ENCODE measurements around the gene CEP112. TPM values are rescaled to one million over a fixed set of nuclear protein-coding genes. Genes with fewer than 3 reads are reported as not detected.
A peak's percentile ranks its signal among the peaks of the same experiment; 100 is the strongest.

CEP112 gene
- total and polyA plus RNA-seq, 2 of the 4 experiments (the other 2 are of a cell fraction): 2.5 to 5.6 TPM

DNA sequence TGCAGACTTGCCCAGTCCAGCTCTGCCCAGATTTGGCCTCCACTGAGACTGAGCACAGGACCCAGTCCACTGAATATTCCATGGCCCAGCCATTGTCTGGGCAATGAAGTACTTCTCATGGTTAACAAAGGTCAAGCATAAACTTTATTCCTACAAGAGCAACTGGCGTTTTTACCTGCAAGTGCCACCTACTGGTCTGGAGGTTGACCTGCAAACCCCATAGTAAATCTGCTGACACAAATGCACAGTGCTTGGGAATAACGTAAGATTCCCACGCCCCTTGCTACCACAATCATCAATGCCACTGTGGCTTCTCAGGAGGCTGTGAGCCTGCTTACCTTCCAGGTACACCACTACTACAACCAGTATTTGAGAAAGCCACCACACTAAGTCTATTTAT lies 170.2 kb downstream of the CEP112 start:
- WGBS, 2 experiments (ENCODE audit: extremely low coverage in 2 of 2, insufficient read length in 1 of 2): 71% methylated on average over 3 of the region's 3 CpGs; no CpG with 5 or more reads in 1 of the 2 experiments
- H4K20me1 ChIP-seq (ENCODE audit: insufficient read depth, low read length): no peaks in the 10 kb centered on the region
- ChIA-PET CTCF (no interaction called here), POLR2A (ENCODE audit: unreplicated experiment) (no interaction called here)
- H2BK20ac ChIP-seq (ENCODE audit: low read depth, low read length): no peak overlapping the region
- no peak overlapping the region for H4K8ac ChIP-seq (ENCODE audit: low read depth in 2 of 2, low read length in 2 of 2)
- H2AFZ ChIP-seq (replicated peaks; ENCODE audit: low read length, poor library complexity): peak overlapping the region; percentile 3
- H3K79me1 ChIP-seq (ENCODE audit: low read depth in 1 of 2, low read length in 2 of 2): no peaks in the 10 kb centered on the region
- no peak overlapping the region for H2BK5ac ChIP-seq (ENCODE audit: low read depth, low read length, poor library complexity, severe bottlenecking)
- DNase-seq: no peak
- in situ Hi-C loops (cut with MboI; ENCODE audit: low sequenced_read_pairs) (no loop called here), intact Hi-C loops (cut with micrococcal nuclease) (no loop called here), dilution Hi-C loops (cut with HindIII; ENCODE audit: low sequenced_read_pairs, unreplicated experiment) (no loop called here)
- no peak for TF ChIP-seq USF2 (IDR thresholded peaks at IDR 0.05; ENCODE audit: low read depth, low read length)
- TF ChIP-seq, protein P1, sequence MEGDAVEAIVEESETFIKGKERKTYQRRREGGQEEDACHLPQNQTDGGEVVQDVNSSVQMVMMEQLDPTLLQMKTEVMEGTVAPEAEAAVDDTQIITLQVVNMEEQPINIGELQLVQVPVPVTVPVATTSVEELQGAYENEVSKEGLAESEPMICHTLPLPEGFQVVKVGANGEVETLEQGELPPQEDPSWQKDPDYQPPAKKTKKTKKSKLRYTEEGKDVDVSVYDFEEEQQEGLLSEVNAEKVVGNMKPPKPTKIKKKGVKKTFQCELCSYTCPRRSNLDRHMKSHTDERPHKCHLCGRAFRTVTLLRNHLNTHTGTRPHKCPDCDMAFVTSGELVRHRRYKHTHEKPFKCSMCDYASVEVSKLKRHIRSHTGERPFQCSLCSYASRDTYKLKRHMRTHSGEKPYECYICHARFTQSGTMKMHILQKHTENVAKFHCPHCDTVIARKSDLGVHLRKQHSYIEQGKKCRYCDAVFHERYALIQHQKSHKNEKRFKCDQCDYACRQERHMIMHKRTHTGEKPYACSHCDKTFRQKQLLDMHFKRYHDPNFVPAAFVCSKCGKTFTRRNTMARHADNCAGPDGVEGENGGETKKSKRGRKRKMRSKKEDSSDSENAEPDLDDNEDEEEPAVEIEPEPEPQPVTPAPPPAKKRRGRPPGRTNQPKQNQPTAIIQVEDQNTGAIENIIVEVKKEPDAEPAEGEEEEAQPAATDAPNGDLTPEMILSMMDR (conservative IDR thresholded peaks at IDR 0.05; ENCODE audit: low read depth, low read length): no peak
- no peak for TF ChIP-seq RFX5 (IDR thresholded peaks at IDR 0.05; ENCODE audit: low read depth, low read length)
- no peak for TF ChIP-seq NFE2L2 (IDR thresholded peaks at IDR 0.05; ENCODE audit: low read depth, low read length)
- no peak for TF ChIP-seq BHLHE40 (IDR thresholded peaks at IDR 0.05; ENCODE audit: low read depth, low read length)
- TF ChIP-seq RAD21 (IDR thresholded peaks at IDR 0.05; ENCODE audit: low read length): no peak
- TF ChIP-seq MXI1 (IDR thresholded peaks at IDR 0.05; ENCODE audit: borderline replicate concordance, low read depth, low read length): no peak
- no peak for TF ChIP-seq MAFK (IDR thresholded peaks at IDR 0.05; ENCODE audit: low read depth, low read length)
- no peak for TF ChIP-seq MAZ (IDR thresholded peaks at IDR 0.05; ENCODE audit: borderline replicate concordance, low read depth, low read length)
- TF ChIP-seq CHD1 (IDR thresholded peaks at IDR 0.05; ENCODE audit: low read depth, low read length): no peak
- no peak for TF ChIP-seq SMC3 (IDR thresholded peaks at IDR 0.05; ENCODE audit: low read depth, low read length)
- no peak for TF ChIP-seq RCOR1 (IDR thresholded peaks at IDR 0.05; ENCODE audit: insufficient replicate concordance, low read length)
- TF ChIP-seq POLR2A (IDR thresholded peaks at IDR 0.05; ENCODE audit: low read depth, low read length): no peak
- no peak for TF ChIP-seq FOS (IDR thresholded peaks at IDR 0.05; ENCODE audit: low read depth, low read length)
- TF ChIP-seq, protein P2, sequence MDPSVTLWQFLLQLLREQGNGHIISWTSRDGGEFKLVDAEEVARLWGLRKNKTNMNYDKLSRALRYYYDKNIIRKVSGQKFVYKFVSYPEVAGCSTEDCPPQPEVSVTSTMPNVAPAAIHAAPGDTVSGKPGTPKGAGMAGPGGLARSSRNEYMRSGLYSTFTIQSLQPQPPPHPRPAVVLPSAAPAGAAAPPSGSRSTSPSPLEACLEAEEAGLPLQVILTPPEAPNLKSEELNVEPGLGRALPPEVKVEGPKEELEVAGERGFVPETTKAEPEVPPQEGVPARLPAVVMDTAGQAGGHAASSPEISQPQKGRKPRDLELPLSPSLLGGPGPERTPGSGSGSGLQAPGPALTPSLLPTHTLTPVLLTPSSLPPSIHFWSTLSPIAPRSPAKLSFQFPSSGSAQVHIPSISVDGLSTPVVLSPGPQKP (IDR thresholded peaks at IDR 0.05; ENCODE audit: borderline replicate concordance, low read depth, low read length): no peak
- TF ChIP-seq CEBPB (IDR thresholded peaks at IDR 0.05; ENCODE audit: low read depth, low read length): no peak
- no peak overlapping the region for H2AK9ac ChIP-seq (replicated peaks; ENCODE audit: low read depth, low read length, poor library complexity)
- no peaks in the 10 kb centered on the region for H3K36me3 ChIP-seq (ENCODE audit: control insufficient read depth, insufficient read depth, low read length)
- H3K18ac ChIP-seq (ENCODE audit: low read depth, low read length): no peak overlapping the region
- no peak overlapping the region for H4K91ac ChIP-seq (ENCODE audit: insufficient read depth, low read depth, low read length)
- no TSS peak for BruUV-seq (replicated peaks)
- no peaks in the 10 kb centered on the region for H3K9me3 ChIP-seq (ENCODE audit: control insufficient read depth, insufficient read depth, low read length)
- no peak overlapping the region for H2BK15ac ChIP-seq (ENCODE audit: low read depth, low read length)
- H3K4me1 ChIP-seq (ENCODE audit: control insufficient read depth, insufficient read depth, low read length): no peaks in the 10 kb centered on the region
- H3K9me1 ChIP-seq (ENCODE audit: insufficient read depth, low read length): no peaks in the 10 kb centered on the region
- H3K27ac ChIP-seq (ENCODE audit: insufficient read depth, low read length): no peak overlapping the region
- no peak overlapping the region for H3K4ac ChIP-seq (ENCODE audit: low read depth, low read length)
- H3K27me3 ChIP-seq (ENCODE audit: control insufficient read depth, insufficient read depth, low read length): no peaks in the 10 kb centered on the region
- no peak overlapping the region for H3K23ac ChIP-seq (ENCODE audit: low read depth, low read length)
- ATAC-seq (ENCODE audit: low read depth): no peak
- H2AK5ac ChIP-seq (ENCODE audit: low read depth, low read length): no peak overlapping the region
- H3K9ac ChIP-seq (ENCODE audit: low read depth, low read length): no peak overlapping the region
- no peak overlapping the region for H3K4me2 ChIP-seq (ENCODE audit: low read depth, low read length)
- H3K14ac ChIP-seq (replicated peaks; ENCODE audit: low read depth, low read length): no peak overlapping the region
- no peak overlapping the region for H2BK120ac ChIP-seq (ENCODE audit: low read depth, low read length)
- no peak overlapping the region for H3K56ac ChIP-seq (ENCODE audit: extremely low read depth, insufficient read depth, low read length)
- H3K4me3 ChIP-seq (ENCODE audit: insufficient read depth, low read depth, low read length): no peak overlapping the region
- H4K5ac ChIP-seq (ENCODE audit: low read depth, low read length): no peak overlapping the region

All from IMR-90 (cell line).